Stimulated activated CD4-positive, alpha-beta T cell treated with anti-CD3 and anti-CD28 coated beads, Interleukin-2, amount 100 ng/mL, for 4 hours (primary cell): ENCODE measurements around the gene PDLIM4.

Experiments
- DNase-seq: peaks from one replicate; pipeline ENCODE4 v3.0.0-alpha.2; 2020; ENCODE audit warnings: low read depth

PDLIM4 gene

DNA sequence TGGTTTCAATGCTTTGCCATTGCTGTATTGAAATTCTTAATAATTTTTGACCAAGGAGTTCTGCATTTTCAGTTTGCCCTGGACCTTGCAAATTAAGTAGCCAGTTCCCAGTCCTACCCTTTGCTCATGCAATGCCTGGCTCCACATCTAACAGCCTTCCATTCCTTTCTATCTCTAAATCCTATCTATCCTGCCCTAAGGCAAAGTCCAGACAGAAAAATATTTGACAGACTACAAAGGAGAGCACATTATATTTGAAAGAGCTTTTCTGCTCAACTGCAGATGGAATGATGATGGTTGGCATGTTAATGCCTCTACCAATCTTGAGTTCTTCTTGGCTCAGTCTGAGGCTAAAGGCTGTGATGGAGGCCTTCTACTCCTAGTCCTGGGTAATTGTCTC is 52.2 kb downstream of the PDLIM4 start:
- DNase-seq, result no peak

DNA sequence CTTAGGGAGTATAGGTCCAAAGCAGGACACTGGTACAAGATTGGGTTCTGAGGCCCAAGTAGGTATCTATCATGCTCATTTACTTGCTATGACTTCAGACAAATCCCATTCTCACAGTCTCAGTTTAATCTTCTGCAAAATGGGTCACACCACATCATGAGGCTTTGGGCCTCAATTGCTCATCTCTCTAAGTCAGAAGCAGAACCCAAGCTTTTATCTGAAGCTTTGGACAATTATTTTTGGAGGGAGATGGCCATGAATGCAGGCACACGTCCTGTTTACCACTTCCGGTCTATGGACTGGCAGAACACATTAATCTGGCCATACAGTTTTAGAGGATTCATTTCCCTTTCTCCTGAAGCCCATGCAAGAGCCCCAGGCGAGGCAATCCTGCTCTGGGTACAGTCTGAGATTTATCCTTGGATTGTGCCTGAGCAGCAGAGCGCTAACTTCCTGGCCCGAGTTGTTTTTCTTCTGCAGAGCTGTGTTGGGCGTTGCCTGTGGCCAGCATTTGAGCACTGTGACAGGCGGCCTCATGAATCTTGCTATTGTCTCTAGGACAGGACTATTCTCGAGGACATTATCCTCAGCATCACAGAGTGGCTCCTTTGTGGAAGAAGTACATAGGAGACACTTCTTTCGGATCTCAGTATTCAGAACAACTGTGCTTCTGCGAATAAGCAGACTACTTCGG is 52.8 kb downstream of the PDLIM4 start:
- no peak for DNase-seq

DNA sequence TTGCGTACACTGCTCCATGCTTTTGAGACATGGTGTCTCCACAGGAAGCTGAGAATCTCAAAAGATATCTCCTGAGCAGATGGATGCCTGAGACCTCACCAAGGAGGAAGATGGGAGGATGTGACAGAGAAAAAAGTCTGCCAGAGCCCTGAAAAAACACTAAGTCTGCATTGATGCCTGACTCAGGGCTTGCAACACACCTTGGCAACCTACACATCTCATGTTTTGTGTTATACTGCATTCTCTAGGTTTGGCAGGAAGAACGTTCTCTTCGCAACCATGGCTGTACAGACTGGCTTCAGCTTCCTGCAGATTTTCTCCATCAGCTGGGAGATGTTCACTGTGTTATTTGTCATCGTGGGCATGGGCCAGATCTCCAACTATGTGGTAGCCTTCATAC is 55.9 kb downstream of the PDLIM4 start:
- DNase-seq, result no peak

DNA sequence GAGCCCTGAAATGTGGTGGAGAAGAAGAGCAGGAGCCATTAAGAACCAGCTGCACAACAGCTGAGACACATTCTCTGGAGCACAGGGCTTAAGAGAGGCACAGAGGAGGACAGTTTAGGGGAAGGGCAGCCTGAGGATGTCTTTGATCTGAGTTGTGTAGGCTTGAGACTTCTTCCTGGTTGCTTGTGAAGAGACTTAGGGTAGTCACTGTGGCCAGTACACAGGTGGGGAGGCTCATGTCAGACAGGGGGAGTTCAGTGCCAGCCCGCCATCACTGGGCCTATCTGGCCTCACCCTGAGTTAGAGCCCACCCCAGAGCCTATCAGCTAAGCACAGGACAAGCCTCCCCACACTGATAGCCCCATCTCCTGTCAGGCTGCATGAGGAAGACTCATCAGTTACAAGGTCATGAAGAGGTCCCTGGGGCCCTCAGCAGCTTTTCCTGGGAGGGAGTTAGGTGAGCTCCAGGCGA is 56.5 kb downstream of the PDLIM4 start:
- no peak for DNase-seq

DNA sequence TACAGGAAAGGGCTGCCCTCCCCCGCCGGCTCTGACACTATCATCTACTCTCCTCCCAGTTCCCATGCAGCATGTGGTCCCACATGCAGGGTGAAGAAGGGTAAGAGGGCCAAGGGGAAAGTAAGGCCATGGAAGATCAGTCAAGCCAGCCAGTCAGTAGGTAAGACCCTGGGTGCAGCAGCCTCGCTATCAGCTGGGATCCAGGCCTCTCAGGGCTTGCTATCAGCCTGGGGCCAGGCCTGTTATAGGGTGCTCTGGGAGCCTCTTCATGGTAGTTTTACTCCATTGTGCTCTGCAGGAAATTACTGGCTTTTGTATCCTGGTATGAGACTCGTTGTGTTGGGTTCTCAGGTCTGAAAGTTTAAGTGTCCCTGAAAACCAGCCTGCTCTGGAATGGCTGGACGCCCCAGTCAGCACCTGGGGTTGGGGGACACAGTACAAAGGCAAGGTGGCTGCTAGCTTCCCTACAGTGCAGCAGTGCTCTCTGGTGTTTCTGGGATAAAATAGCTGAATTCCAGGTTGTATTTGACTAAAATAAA is 58.1 kb downstream of the PDLIM4 start:
- DNase-seq, result no peak

DNA sequence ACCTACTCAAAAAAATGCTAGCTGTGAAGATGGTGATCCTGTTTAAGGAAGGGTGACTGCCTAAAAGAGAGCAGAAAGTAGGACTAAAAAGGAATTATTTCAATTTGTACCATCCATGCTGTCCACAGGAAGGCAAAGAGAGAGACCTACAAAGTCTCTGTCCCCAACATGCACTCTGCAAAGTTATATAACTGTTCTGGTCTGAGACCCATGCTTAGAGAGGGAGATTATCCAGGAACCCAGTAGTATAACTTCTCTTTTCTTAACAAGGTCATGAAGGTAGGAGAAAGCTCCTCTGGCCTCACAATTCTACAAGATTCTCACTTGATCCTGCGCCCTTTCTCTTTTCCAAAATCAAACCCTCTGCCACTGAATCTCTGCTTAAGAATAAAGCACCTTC is 62.5 kb downstream of the PDLIM4 start:
- DNase-seq, result no peak

DNA sequence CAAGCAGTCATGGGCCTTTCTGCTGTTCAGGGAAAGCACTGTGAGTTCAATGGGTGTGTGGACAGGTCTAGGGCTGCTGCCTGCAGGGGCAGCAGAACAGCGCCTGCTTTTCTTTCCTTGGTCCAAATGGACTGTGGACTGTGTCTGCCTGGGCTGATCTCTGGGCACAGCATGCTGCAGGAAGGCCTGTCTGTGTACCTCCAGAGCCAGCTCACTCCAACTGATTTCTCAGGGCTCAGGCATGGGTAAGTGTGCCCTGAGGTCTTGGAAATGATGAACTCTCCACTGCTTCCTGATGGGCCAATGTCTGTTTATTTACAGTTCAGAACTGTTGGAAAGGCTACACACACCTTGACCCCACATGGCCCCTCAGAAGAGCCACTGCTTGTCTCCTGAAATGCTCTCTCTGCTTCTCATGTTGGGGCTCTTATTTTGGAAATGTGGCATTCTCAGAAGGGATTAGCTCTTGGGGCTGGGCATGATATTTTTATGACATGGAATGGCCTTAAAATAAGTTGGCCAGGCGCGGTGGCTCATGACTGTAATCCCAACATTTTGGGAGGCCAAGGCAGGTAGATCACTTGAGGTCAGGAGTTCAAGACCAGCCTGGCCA is 63.7 kb downstream of the PDLIM4 start:
- DNase-seq, result no peak

DNA sequence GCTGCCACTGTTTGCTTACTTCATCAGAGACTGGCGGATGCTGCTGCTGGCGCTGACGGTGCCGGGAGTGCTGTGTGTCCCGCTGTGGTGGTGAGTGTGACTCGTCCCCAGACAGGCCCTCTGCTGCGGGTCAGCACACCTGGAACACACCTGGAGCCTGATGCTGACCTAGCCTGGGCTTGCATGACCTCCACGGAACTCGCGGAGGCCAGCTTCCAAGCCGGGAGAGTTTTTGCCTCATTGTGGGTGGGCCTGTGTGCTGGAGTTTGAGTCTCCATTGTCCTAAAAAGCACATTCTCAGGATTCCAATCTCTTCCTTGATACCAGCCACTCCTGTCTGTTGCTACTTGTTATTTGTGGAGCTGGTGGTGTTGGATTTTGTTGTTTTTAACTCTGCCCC is 64.8 kb downstream of the PDLIM4 start:
- DNase-seq, result no peak
